Activated naive CD4-positive, alpha-beta T cell treated with anti-CD3 and anti-CD28 coated beads for 36 hours (primary cell): ENCODE measurements around the gene MMAA. TPM values are rescaled to one million over a fixed set of nuclear protein-coding genes. Genes with fewer than 3 reads are reported as not detected.
"Not testable (repeated sequence)": the region's sequence is repeated elsewhere in the genome, so short reads cannot be mapped to it uniquely, and the experiment has no call there.

ENCODE experiments used
- CTCF ChIA-PET: fragments of 350-600 bp; sonication (Branson Sonifier 250); formaldehyde crosslinking; loops from one replicate; lab custom pipeline; 2021; ENCODE audit warnings: antibody characterized with exemption; lab: Charles Lee
- DNase-seq: peaks from one replicate; pipeline ENCODE4 v3.0.0-alpha.2; 2020
- H3K27ac Mint-ChIP-seq: one replicate; pipeline ENCODE4 v1.8.0; 2021; ENCODE audit warnings: mild to moderate bottlenecking, mixed read lengths
- H3K27me3 Mint-ChIP-seq: one replicate; pipeline ENCODE4 v1.8.0; 2021; ENCODE audit warnings: low read depth, mixed read lengths
- H3K36me3 Mint-ChIP-seq: one replicate; pipeline ENCODE4 v1.8.0; 2021; ENCODE audit warnings: low read depth, mixed read lengths
- H3K4me1 Mint-ChIP-seq: one replicate; pipeline ENCODE4 v1.8.0; 2021; ENCODE audit warnings: low read depth, mixed read lengths
- H3K4me3 Mint-ChIP-seq: one replicate; pipeline ENCODE4 v1.8.0; 2021; ENCODE audit warnings: mild to moderate bottlenecking, moderate library complexity, mixed read lengths
- H3K9me3 Mint-ChIP-seq: one replicate; pipeline ENCODE4 v1.8.0; 2021; ENCODE audit warnings: mixed read lengths
- intact Hi-C: fragments of 100-400 bp; cut with micrococcal nuclease; formaldehyde crosslinking; loops from one replicate; pipeline ENCODE4 v1.15.1; 2023
- total RNA-seq, 2 experiments: library from RNA; stranded (reverse); gene quantifications; one replicate each; pipeline ENCODE4 v1.2.3, GENCODE V29; 2021

The MMAA gene
- total RNA-seq, 2 experiments from 2014 or later, result 15.2 to 19.6 TPM

GRCh38 chr4:145686991-145687390, 67.8 kb downstream of the MMAA start:
- H3K27me3 Mint-ChIP-seq, result peaks cover 3% of the 10 kb centered on the region
- CTCF ChIA-PET, result no interaction called here
- H3K27ac Mint-ChIP-seq, result no peak overlapping the region
- no peaks in the 10 kb centered on the region for H3K36me3 Mint-ChIP-seq
- DNase-seq, result no peak
- intact Hi-C loops, result no loop called here
- no peaks in the 10 kb centered on the region for H3K9me3 Mint-ChIP-seq
- no peak overlapping the region for H3K4me3 Mint-ChIP-seq
- H3K4me1 Mint-ChIP-seq, result no peaks in the 10 kb centered on the region

- H3K27ac Mint-ChIP-seq, result no peak overlapping the region
- H3K9me3 Mint-ChIP-seq, result peaks cover 3% of the 10 kb centered on the region
- no peaks in the 10 kb centered on the region for H3K36me3 Mint-ChIP-seq
- H3K4me3 Mint-ChIP-seq, result no peak overlapping the region
- CTCF ChIA-PET, result no interaction called here
- no peaks in the 10 kb centered on the region for H3K27me3 Mint-ChIP-seq
- intact Hi-C loops, result no loop called here
- no peaks in the 10 kb centered on the region for H3K4me1 Mint-ChIP-seq
- DNase-seq, result no peak
These were observed 71.4 kb downstream of the MMAA start for GRCh38 chr4:145690610-145691009.

GRCh38 chr4:145691416-145691815, 72.2 kb downstream of the MMAA start:
- H3K27me3 Mint-ChIP-seq, H3K9me3 Mint-ChIP-seq, H3K4me1 Mint-ChIP-seq, H3K4me3 Mint-ChIP-seq, H3K36me3 Mint-ChIP-seq, CTCF ChIA-PET, intact Hi-C loops, DNase-seq, H3K27ac Mint-ChIP-seq: not testable (repeated sequence)

- CTCF ChIA-PET, result interaction anchor here (0.6 kb wide), 1 partner anchor 281 kb away, joined by 3 read pairs; no protein-coding TSS in a partner anchor
- DNase-seq, result no peak
- intact Hi-C loops, result no loop called here
These were observed 75.7 kb downstream of the MMAA start for GRCh38 chr4:145694929-145695328.

GRCh38 chr4:145697332-145697731, 78.1 kb downstream of the MMAA start:
- intact Hi-C loops, result no loop called here
- Mint-ChIP-seq H3K27ac (no peak overlapping the region), H3K36me3 (no peaks in the 10 kb centered on the region), H3K9me3 (peaks cover 3% of the 10 kb centered on the region), H3K4me1 (no peaks in the 10 kb centered on the region), H3K4me3 (no peak overlapping the region), H3K27me3 (no peaks in the 10 kb centered on the region)
- CTCF ChIA-PET, result no interaction called here
- DNase-seq, result no peak

More at GRCh38 chr4:145694929-145695328, 75.7 kb downstream of the MMAA start:
- no peaks in the 10 kb centered on the region for H3K27me3 Mint-ChIP-seq
- H3K4me1 Mint-ChIP-seq, result no peaks in the 10 kb centered on the region
- no peak overlapping the region for H3K4me3 Mint-ChIP-seq
- no peak overlapping the region for H3K27ac Mint-ChIP-seq
- H3K36me3 Mint-ChIP-seq, result no peaks in the 10 kb centered on the region
- peaks cover 3% of the 10 kb centered on the region for H3K9me3 Mint-ChIP-seq

- H3K4me1 Mint-ChIP-seq, result no peaks in the 10 kb centered on the region
- no peaks in the 10 kb centered on the region for H3K36me3 Mint-ChIP-seq
- no peaks in the 10 kb centered on the region for H3K27me3 Mint-ChIP-seq
- intact Hi-C loops, result no loop called here
- no peak for DNase-seq
- no peak overlapping the region for H3K4me3 Mint-ChIP-seq
- H3K9me3 Mint-ChIP-seq, result peaks cover 3% of the 10 kb centered on the region
- CTCF ChIA-PET, result interaction anchor here (0.6 kb wide), 1 partner anchor 465 kb away, joined by 3 read pairs; no protein-coding TSS in a partner anchor
- H3K27ac Mint-ChIP-seq, result no peak overlapping the region
These were observed 79.3 kb downstream of the MMAA start for GRCh38 chr4:145698507-145698906.

GRCh38 chr4:145703850-145704497, 84.8 kb downstream of the MMAA start:
- no peaks in the 10 kb centered on the region for H3K36me3 Mint-ChIP-seq
- H3K4me1 Mint-ChIP-seq, result no peaks in the 10 kb centered on the region
- DNase-seq, result no peak
- H3K4me3 Mint-ChIP-seq, result no peak overlapping the region
- CTCF ChIA-PET, result no interaction called here
- H3K27ac Mint-ChIP-seq, result no peak overlapping the region
- no peaks in the 10 kb centered on the region for H3K9me3 Mint-ChIP-seq
- no peaks in the 10 kb centered on the region for H3K27me3 Mint-ChIP-seq
- intact Hi-C loops, result no loop called here

- DNase-seq, result no peak
- H3K27ac Mint-ChIP-seq, result no peak overlapping the region
- no peak overlapping the region for H3K4me3 Mint-ChIP-seq
These were observed 90.2 kb downstream of the MMAA start for GRCh38 chr4:145709336-145709735.

More at GRCh38 chr4:145709336-145709735, 90.2 kb downstream of the MMAA start:
- H3K4me1 Mint-ChIP-seq, result no peaks in the 10 kb centered on the region
- H3K27me3 Mint-ChIP-seq, result peaks cover 4% of the 10 kb centered on the region
- intact Hi-C loops, result no loop called here
- CTCF ChIA-PET, result no interaction called here
- peaks cover 4% of the 10 kb centered on the region for H3K36me3 Mint-ChIP-seq
- H3K9me3 Mint-ChIP-seq, result peaks cover 13% of the 10 kb centered on the region

Other genes with a start within 250 kb of the MMAA start
- gene SMAD1, start 137.5 kb upstream of the MMAA start, total RNA-seq, result under 1 TPM; 0.57 to 0.79 TPM
- not detected for gene C4orf51, start 60.8 kb downstream of the MMAA start, total RNA-seq